Measurements from ENCODE around the gene TOX2.

Gene TOX2

GRCh38 chr20:43977962-43978361, 63.3 kb downstream of the TOX2 start:
- no peak for DNase-seq (ENCODE audit: low read depth)

- no peak for DNase-seq (ENCODE audit: low read depth)
These were observed 65.0 kb downstream of the TOX2 start for GRCh38 chr20:43979576-43980105.

- DNase-seq (ENCODE audit: low read depth) = no peak
These were observed 66.9 kb downstream of the TOX2 start for GRCh38 chr20:43981540-43981939.

GRCh38 chr20:43982016-43982415, 67.4 kb downstream of the TOX2 start:
- DNase-seq (ENCODE audit: low read depth) = no peak

- no peak for DNase-seq (ENCODE audit: low read depth)
These were observed 68.2 kb downstream of the TOX2 start for GRCh38 chr20:43982886-43983285.

- DNase-seq (ENCODE audit: low read depth) = peak; percentile 48
These were observed 68.7 kb downstream of the TOX2 start for GRCh38 chr20:43983359-43983758.

GRCh38 chr20:43983904-43984361, 69.3 kb downstream of the TOX2 start:
- DNase-seq (ENCODE audit: low read depth) = no peak

- no peak for DNase-seq (ENCODE audit: low read depth)
These were observed 69.9 kb downstream of the TOX2 start for GRCh38 chr20:43984587-43984986.

- DNase-seq (ENCODE audit: low read depth) = no peak
These were observed 70.5 kb downstream of the TOX2 start for GRCh38 chr20:43985121-43985520.

- DNase-seq (ENCODE audit: low read depth) = no peak
These were observed 71.1 kb downstream of the TOX2 start for GRCh38 chr20:43985608-43986316.

- DNase-seq (ENCODE audit: low read depth) = no peak
These were observed 72.4 kb downstream of the TOX2 start for GRCh38 chr20:43987018-43987417.

- no peak for DNase-seq (ENCODE audit: low read depth)
These were observed 72.9 kb downstream of the TOX2 start for GRCh38 chr20:43987531-43987930.

- DNase-seq (ENCODE audit: low read depth) = peak; percentile 14
These were observed 73.8 kb downstream of the TOX2 start for GRCh38 chr20:43988451-43988850.

- no peak for DNase-seq (ENCODE audit: low read depth)
These were observed 74.2 kb downstream of the TOX2 start for GRCh38 chr20:43988867-43989266.

- DNase-seq (ENCODE audit: low read depth) = no peak
These were observed 76.6 kb downstream of the TOX2 start for GRCh38 chr20:43991261-43991660.

- DNase-seq (ENCODE audit: low read depth) = no peak
These were observed 77.3 kb downstream of the TOX2 start for GRCh38 chr20:43991982-43992381.

GRCh38 chr20:43992885-43993284, 78.2 kb downstream of the TOX2 start:
- DNase-seq (ENCODE audit: low read depth) = no peak

- DNase-seq (ENCODE audit: low read depth) = no peak
These were observed 78.9 kb downstream of the TOX2 start for GRCh38 chr20:43993560-43993959.

GRCh38 chr20:43994486-43995100, 79.9 kb downstream of the TOX2 start:
- DNase-seq (ENCODE audit: low read depth) = no peak

- DNase-seq (ENCODE audit: low read depth) = no peak
These were observed 81.0 kb downstream of the TOX2 start for GRCh38 chr20:43995645-43996044.

GRCh38 chr20:43996240-43996930, 81.7 kb downstream of the TOX2 start:
- no peak for DNase-seq (ENCODE audit: low read depth)

- no peak for DNase-seq (ENCODE audit: low read depth)
These were observed 85.2 kb downstream of the TOX2 start for GRCh38 chr20:43999848-44000247.

Data from activated T-cell treated with anti-CD3 and anti-CD28 coated beads for 48 hours (primary cell).